Transverse colon (tissue), 4 donors: ENCODE measurements around the gene FAM186B. TPM values are rescaled to one million over a fixed set of nuclear protein-coding genes. Genes with fewer than 3 reads are reported as not detected.

Source experiments
- DNase-seq: peaks from one replicate; pipeline ENCODE4 v3.0.0-alpha.2; 2019
- H3K27ac ChIP-seq, 4 donors: fragments of 200-600 bp; sonication (generic); 2 replicates each; pipeline ENCODE4 v1.5.1; 2016 to 2018; ENCODE audit warnings: inconsistent platforms in 4 of 4
- H3K27me3 ChIP-seq: fragments of 200-600 bp; sonication (generic); 2 replicates; pipeline ENCODE4 v1.5.1; 2017; ENCODE audit warnings: inconsistent platforms
- H3K36me3 ChIP-seq, 4 donors: fragments of 200-600 bp; sonication (generic); 2 replicates each; pipeline ENCODE4 v1.5.1; 2017 to 2019; ENCODE audit warnings: inconsistent platforms in 4 of 4
- H3K4me1 ChIP-seq, 4 donors: fragments of 200-600 bp; sonication (generic); 2 replicates each; pipeline ENCODE4 v1.5.1; 2017 to 2020; ENCODE audit warnings: inconsistent platforms in 4 of 4
- H3K4me3 ChIP-seq, 4 donors: fragments of 200-600 bp; sonication (generic); 1 replicate in 1 of 4; 2 replicates in 3 of 4; pipeline versions ENCODE4 v1.5.1 to v1.6.1; 2017 to 2019; ENCODE audit warnings: inconsistent platforms in 4 of 4
- H3K9me3 ChIP-seq, 2 donors: fragments of 200-600 bp; sonication (generic); 2 replicates each; pipeline ENCODE4 v1.5.1; 2017 to 2019; ENCODE audit warnings: inconsistent platforms in 2 of 2
- EP300 ChIP-seq: sonication (generic); formaldehyde crosslinking; IDR thresholded peaks from one replicate; pipeline ENCODE4 v1.6.1; 2017; ENCODE audit warnings: antibody characterized with exemption, low read depth
- POLR2A ChIP-seq: fragments of 450-650 bp; IDR thresholded peaks from one replicate; pipeline ENCODE4 v1.6.1; 2016; ENCODE audit warnings: antibody characterized with exemption, mild to moderate bottlenecking, moderate library complexity
- POLR2AphosphoS5 ChIP-seq, 3 donors: sonication (generic); formaldehyde crosslinking; IDR thresholded peaks; one replicate each; pipeline ENCODE4 v1.6.1; 2016; ENCODE audit warnings: antibody characterized with exemption in 3 of 3
- WGBS, 2 donors: methylation state at CpG; one replicate each; pipeline ENCODE4 v1.1.5; 2018; ENCODE audit warnings: low coverage in 1 of 2; 5-methylcytosine and 5-hydroxymethylcytosine counted together
- in situ Hi-C, 4 donors: fragments of 200-750 bp; cut with MboI; loops; one replicate each; pipeline versions ENCODE4 v1.15.0 to v1.15.1; 2017; ENCODE audit warnings: low sequenced_read_pairs in 3 of 4, low pct_ligation_motif_present in 1 of 4, low pct_unique_long_range_greater_than_20kb in 1 of 4
- intact Hi-C: fragments of 100-400 bp; cut with DNase I; formaldehyde crosslinking; loops from one replicate; pipeline ENCODE4 v1.15.1; 2023; ENCODE audit warnings: low total_unique reads
- total RNA-seq, 4 donors: library from RNA; depleted of rRNA; stranded (reverse); fragments of >200 nt; gene quantifications; one replicate each; pipeline ENCODE4 v1.1.0, GENCODE V29; 2016
- TF ChIP-seq, protein P1 (sequence below), 5 experiments: fragments of 200-600 bp in 3 of 5; fragments of 450-650 bp in 2 of 5; sonication (generic) in 3 of 5; IDR thresholded peaks; 1 replicate in 2 of 5; 2 replicates in 3 of 5; pipeline ENCODE4 v1.5.1; 2016 to 2017; ENCODE audit warnings: antibody characterized with exemption in 5 of 5, inconsistent platforms in 3 of 5, mild to moderate bottlenecking in 2 of 5, moderate library complexity in 1 of 5

The FAM186B gene
- total RNA-seq, 4 donors from 2014 or later, result 0.14 to 0.64 TPM; not detected in 2

DNA sequence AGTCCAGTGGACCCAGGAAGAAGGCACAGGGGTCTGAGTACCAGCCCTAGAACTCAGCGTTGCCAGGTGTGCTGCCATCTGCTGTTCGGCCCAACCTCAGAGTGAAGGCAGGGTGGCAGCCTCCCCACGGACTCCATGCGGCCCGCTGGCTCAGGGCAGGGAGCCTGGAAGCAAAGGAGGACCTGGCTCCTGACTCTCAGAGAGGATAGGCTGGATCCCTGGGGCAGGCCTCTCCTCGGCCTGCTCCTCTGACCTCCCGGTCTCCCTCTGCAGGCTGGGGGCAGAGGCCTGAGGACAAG is 47.6 kb downstream of the FAM186B start:
- Histone ChIP-seq H3K36me3 (peaks cover 0 to 43% (median 9%) of the 10 kb centered on the region in 4 donors), H3K27ac (no peak overlapping the region), H3K4me1 (no peaks in the 10 kb centered on the region), H3K4me3 (no peak overlapping the region), H3K9me3 (no peaks in the 10 kb centered on the region), H3K27me3 (no peaks in the 10 kb centered on the region)
- intact Hi-C loops (no loop called here), in situ Hi-C loops (no loop called here)
- TF ChIP-seq POLR2A (no peak), EP300 (no peak), POLR2AphosphoS5 (IDR thresholded peaks at IDR 0.05) (no peak)
- TF ChIP-seq, protein P1, sequence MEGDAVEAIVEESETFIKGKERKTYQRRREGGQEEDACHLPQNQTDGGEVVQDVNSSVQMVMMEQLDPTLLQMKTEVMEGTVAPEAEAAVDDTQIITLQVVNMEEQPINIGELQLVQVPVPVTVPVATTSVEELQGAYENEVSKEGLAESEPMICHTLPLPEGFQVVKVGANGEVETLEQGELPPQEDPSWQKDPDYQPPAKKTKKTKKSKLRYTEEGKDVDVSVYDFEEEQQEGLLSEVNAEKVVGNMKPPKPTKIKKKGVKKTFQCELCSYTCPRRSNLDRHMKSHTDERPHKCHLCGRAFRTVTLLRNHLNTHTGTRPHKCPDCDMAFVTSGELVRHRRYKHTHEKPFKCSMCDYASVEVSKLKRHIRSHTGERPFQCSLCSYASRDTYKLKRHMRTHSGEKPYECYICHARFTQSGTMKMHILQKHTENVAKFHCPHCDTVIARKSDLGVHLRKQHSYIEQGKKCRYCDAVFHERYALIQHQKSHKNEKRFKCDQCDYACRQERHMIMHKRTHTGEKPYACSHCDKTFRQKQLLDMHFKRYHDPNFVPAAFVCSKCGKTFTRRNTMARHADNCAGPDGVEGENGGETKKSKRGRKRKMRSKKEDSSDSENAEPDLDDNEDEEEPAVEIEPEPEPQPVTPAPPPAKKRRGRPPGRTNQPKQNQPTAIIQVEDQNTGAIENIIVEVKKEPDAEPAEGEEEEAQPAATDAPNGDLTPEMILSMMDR (IDR thresholded peaks at IDR 0.05), result no peak
- DNase-seq, result no peak
- 78% methylated on average over 5 of the region's 7 CpGs; no CpG with 5 or more reads in 1 of the 2 donors for WGBS, 2 donors

GRCh38 chr12:49557187-49557916 is 48.1 kb downstream of the FAM186B start:
- H3K27me3 ChIP-seq, result no peaks in the 10 kb centered on the region
- H3K27ac ChIP-seq, result no peak overlapping the region
- no peak for DNase-seq
- intact Hi-C loops (no loop called here), in situ Hi-C loops (no loop called here)
- H3K4me3 ChIP-seq, result no peak overlapping the region
- H3K9me3 ChIP-seq, result no peaks in the 10 kb centered on the region
- WGBS, 2 donors, result 93% methylated on average over 17 of the region's 18 CpGs; no CpG with 5 or more reads in 1 of the 2 donors
- no peak for TF ChIP-seq EP300
- TF ChIP-seq, protein P1 (IDR thresholded peaks at IDR 0.05), result no peak
- TF ChIP-seq POLR2AphosphoS5 (IDR thresholded peaks at IDR 0.05), result no peak
- no peak for TF ChIP-seq POLR2A
- no peaks in the 10 kb centered on the region for H3K4me1 ChIP-seq
- peaks cover 0 to 38% (median 9%) of the 10 kb centered on the region in 4 donors for H3K36me3 ChIP-seq

- H3K36me3 ChIP-seq, result peaks cover 0 to 30% (median 9%) of the 10 kb centered on the region in 4 donors
- H3K27me3 ChIP-seq, result no peaks in the 10 kb centered on the region
- H3K27ac ChIP-seq, result no peak overlapping the region
- no peaks in the 10 kb centered on the region for H3K4me1 ChIP-seq
- no peaks in the 10 kb centered on the region for H3K9me3 ChIP-seq
- intact Hi-C loops (no loop called here), in situ Hi-C loops (no loop called here)
- DNase-seq, result no peak
- TF ChIP-seq POLR2A, result no peak
- 52 to 77% methylated on average over 2 to 12 of the region's 12 CpGs for WGBS, 2 donors
- no peak overlapping the region for H3K4me3 ChIP-seq
These were observed 48.9 kb downstream of the FAM186B start for GRCh38 chr12:49556391-49557186.

GRCh38 chr12:49555631-49556390 is 49.6 kb downstream of the FAM186B start:
- in situ Hi-C loops (no loop called here), intact Hi-C loops (no loop called here)
- Histone ChIP-seq H3K4me1 (no peaks in the 10 kb centered on the region), H3K27me3 (no peaks in the 10 kb centered on the region), H3K36me3 (peaks cover 0 to 26% (median 9%) of the 10 kb centered on the region in 4 donors), H3K4me3 (no peak overlapping the region), H3K27ac (no peak overlapping the region), H3K9me3 (no peaks in the 10 kb centered on the region)
- TF ChIP-seq EP300 (no peak), POLR2AphosphoS5 (IDR thresholded peaks at IDR 0.05) (no peak), POLR2A (no peak)
- TF ChIP-seq, protein P1 (IDR thresholded peaks at IDR 0.05), result no peak
- WGBS, 2 donors, result 88 to 93% methylated on average over 3 to 16 of the region's 18 CpGs
- DNase-seq, result no peak
